NK-92 (cell line): ENCODE data around the gene CRYBB2.
"Not testable (repeated sequence)": the region's sequence is repeated elsewhere in the genome, so short reads cannot be mapped to it uniquely, and the experiment has no call there.

ENCODE experiments used
- DNase-seq: peaks from one replicate; lab custom pipeline; 2025; ENCODE audit not compliant: unreplicated experiment; lab: John Stamatoyannopoulos, UW

The CRYBB2 gene

GRCh38 chr22:25232301-25232700 lies 12.9 kb downstream of the CRYBB2 start:
- no peak for DNase-seq

- not testable (repeated sequence) for DNase-seq
Measured at GRCh38 chr22:25233706-25234105, 14.3 kb downstream of the CRYBB2 start.

- no peak for DNase-seq
Measured at GRCh38 chr22:25235547-25236290, 16.3 kb downstream of the CRYBB2 start.

GRCh38 chr22:25236417-25236816 lies 17.0 kb downstream of the CRYBB2 start:
- no peak for DNase-seq

GRCh38 chr22:25237503-25237902 lies 18.1 kb downstream of the CRYBB2 start:
- DNase-seq = no peak

GRCh38 chr22:25238058-25238457 lies 18.6 kb downstream of the CRYBB2 start:
- DNase-seq = not testable (repeated sequence)

- DNase-seq = not testable (repeated sequence)
Measured at GRCh38 chr22:25255169-25255568, 35.7 kb downstream of the CRYBB2 start.

GRCh38 chr22:25267567-25267966 lies 48.1 kb downstream of the CRYBB2 start:
- DNase-seq = not testable (repeated sequence)

- not testable (repeated sequence) for DNase-seq
Measured at GRCh38 chr22:25268902-25269301, 49.5 kb downstream of the CRYBB2 start.

GRCh38 chr22:25270061-25270460 lies 50.6 kb downstream of the CRYBB2 start:
- DNase-seq = not testable (repeated sequence)

GRCh38 chr22:25273231-25273630 lies 53.8 kb downstream of the CRYBB2 start:
- DNase-seq = not testable (repeated sequence)

GRCh38 chr22:25273928-25274327 lies 54.5 kb downstream of the CRYBB2 start:
- not testable (repeated sequence) for DNase-seq

GRCh38 chr22:25280118-25280517 lies 60.7 kb downstream of the CRYBB2 start:
- not testable (repeated sequence) for DNase-seq
